OCI-LY7 (cell line): ENCODE results near the gene TPSD1. TPM values are rescaled to one million over a fixed set of nuclear protein-coding genes. Genes with fewer than 3 reads are reported as not detected.

Experiments
- BruUV-seq: library from RNA; stranded (reverse); fragments of 400-500 nt; replicated peaks from 2 replicates; lab custom pipeline; 2021; lab: Mats Ljungman, UMichigan
- CTCF ChIA-PET: fragments of 300-600 bp; sonication (Branson Sonifier 250); formaldehyde crosslinking; loops from one replicate; lab custom pipeline; 2022; ENCODE audit warnings: antibody characterized with exemption; ENCODE audit not compliant: unreplicated experiment; lab: Charles Lee
- POLR2A ChIA-PET: fragments of 300-600 bp; sonication (Branson Sonifier 250); formaldehyde crosslinking; loops from one replicate; lab custom pipeline; 2022; ENCODE audit warnings: antibody characterized with exemption; lab: Charles Lee
- DNase-seq: peaks from one replicate; pipeline ENCODE4 v3.0.0-alpha.2; 2015; ENCODE audit warnings: low spot score
- H2AFZ ChIP-seq: fragments of 200-600 bp; sonication (generic), shearing (Covaris generic); 2 replicates; pipeline ENCODE4 v1.6.1; 2014; ENCODE audit warnings: mild to moderate bottlenecking, antibody characterized with exemption, low read length, moderate library complexity
- H3K27ac ChIP-seq: fragments of 200-600 bp; sonication (generic); 2 replicates; pipeline ENCODE4 v1.5.1; 2014; ENCODE audit warnings: mixed run types, low read depth, mild to moderate bottlenecking, moderate library complexity, low read length, inconsistent platforms; ENCODE audit not compliant: poor library complexity, severe bottlenecking
- H3K36me3 ChIP-seq: fragments of 200-600 bp; sonication (generic); 2 replicates; pipeline ENCODE4 v1.6.1; 2014; ENCODE audit warnings: mild to moderate bottlenecking, antibody characterized with exemption, low read length, moderate library complexity, mixed read lengths; ENCODE audit not compliant: insufficient read depth
- H3K4me1 ChIP-seq: fragments of 200-600 bp; sonication (generic); 2 replicates; pipeline ENCODE4 v1.5.1; 2014; ENCODE audit warnings: mild to moderate bottlenecking, low read length; ENCODE audit not compliant: insufficient read depth, poor library complexity, severe bottlenecking
- H3K4me2 ChIP-seq: fragments of 200-600 bp; sonication (generic); 2 replicates; pipeline ENCODE4 v1.6.1; 2014; ENCODE audit warnings: mild to moderate bottlenecking, low read length
- H3K4me3 ChIP-seq: fragments of 200-600 bp; sonication (generic); 2 replicates; pipeline ENCODE4 v1.5.1; 2014; ENCODE audit warnings: mild to moderate bottlenecking, low read depth, low read length; ENCODE audit not compliant: poor library complexity, severe bottlenecking
- H3K79me2 ChIP-seq: fragments of 200-600 bp; sonication (generic); 2 replicates; pipeline ENCODE4 v1.6.1; 2016; ENCODE audit warnings: low read depth, mild to moderate bottlenecking, low read length, moderate library complexity, mixed read lengths; ENCODE audit not compliant: insufficient read depth
- H3K9me2 ChIP-seq: fragments of 200-600 bp; sonication (generic); 2 replicates; pipeline ENCODE4 v1.6.1; 2016; ENCODE audit warnings: mild to moderate bottlenecking, low read length, mixed read lengths; ENCODE audit not compliant: insufficient read depth
- H3K9me3 ChIP-seq: fragments of 200-600 bp; sonication (generic); 2 replicates; pipeline ENCODE4 v1.6.1; 2014; ENCODE audit warnings: mild to moderate bottlenecking, mixed run types, low read length, mixed read lengths
- H4K20me1 ChIP-seq: fragments of 200-600 bp; sonication (generic); 2 replicates; pipeline ENCODE4 v1.6.1; 2014; ENCODE audit warnings: mild to moderate bottlenecking, antibody characterized with exemption, low read length, moderate library complexity, mixed read lengths; ENCODE audit not compliant: insufficient read depth
- EZH2phosphoT487 ChIP-seq: fragments of 200-600 bp; sonication (generic); IDR thresholded peaks from 2 replicates; pipeline ENCODE4 v1.6.1; 2018; ENCODE audit warnings: low read depth, borderline replicate concordance, mild to moderate bottlenecking, mixed run types, antibody characterized with exemption, low read length, moderate library complexity, mixed read lengths
- intact Hi-C: fragments of 100-400 bp; cut with micrococcal nuclease; formaldehyde crosslinking; loops from one replicate; pipeline ENCODE4 v1.10.0; 2022; ENCODE audit not compliant: unreplicated experiment
- total RNA-seq, 2 experiments: library from RNA; depleted of rRNA in 1 of 2; stranded (reverse); fragments of >200 nt in 1 of 2; shearing (Covaris generic) in 1 of 2; gene quantifications; 2 replicates each; pipeline ENCODE4 v1.2.3, GENCODE V29; 2014 to 2022
- TF ChIP-seq, protein P1 (sequence below): fragments of 200-600 bp; sonication (generic); conservative IDR thresholded peaks from 2 replicates; pipeline ENCODE4 v1.5.1; 2014; ENCODE audit warnings: mild to moderate bottlenecking, antibody characterized with exemption, low read length, moderate library complexity, mixed read lengths

TPSD1 gene
- total RNA-seq, 2 experiments from 2014 or later, result not detected

DNA sequence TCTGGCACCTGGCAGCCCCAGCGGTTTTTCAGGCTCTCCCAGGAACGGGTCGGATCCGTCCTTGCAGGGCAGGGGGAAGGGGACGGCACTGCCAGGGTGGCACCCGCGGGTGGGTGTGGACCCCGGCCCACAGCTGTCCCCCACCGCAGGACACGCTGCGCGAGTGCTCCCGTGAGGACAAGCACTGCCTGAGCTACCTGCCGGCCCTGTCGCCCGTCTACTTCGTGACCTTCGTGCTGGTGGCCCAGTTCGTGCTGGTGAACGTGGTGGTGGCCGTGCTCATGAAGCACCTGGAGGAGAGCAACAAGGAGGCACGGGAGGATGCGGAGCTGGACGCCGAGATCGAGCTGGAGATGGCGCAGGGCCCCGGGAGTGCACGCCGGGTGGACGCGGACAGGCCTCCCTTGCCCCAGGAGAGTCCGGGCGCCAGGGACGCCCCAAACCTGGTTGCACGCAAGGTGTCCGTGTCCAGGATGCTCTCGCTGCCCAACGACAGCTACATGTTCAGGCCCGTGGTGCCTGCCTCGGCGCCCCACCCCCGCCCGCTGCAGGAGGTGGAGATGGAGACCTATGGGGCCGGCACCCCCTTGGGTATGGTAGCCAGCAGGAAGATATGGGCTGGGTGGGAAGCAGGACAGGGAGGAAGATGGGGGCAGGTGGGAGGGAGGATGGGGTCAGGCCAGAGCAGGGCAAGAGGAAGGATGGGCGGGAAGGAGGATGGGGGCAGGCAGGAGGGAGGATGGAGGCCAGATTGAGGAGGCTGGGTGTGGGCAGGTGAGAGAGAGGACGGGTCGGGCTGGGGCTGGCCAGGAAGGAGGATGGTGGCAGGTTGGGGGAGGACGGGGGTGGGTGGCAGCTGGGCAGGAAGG, 37.6 kb upstream of the TPSD1 start:
- ChIA-PET CTCF (no interaction called here), POLR2A (no interaction called here)
- H3K4me3 ChIP-seq, result no peak overlapping the region
- H4K20me1 ChIP-seq, result no peaks in the 10 kb centered on the region
- H3K79me2 ChIP-seq, result no peaks in the 10 kb centered on the region
- DNase-seq, result no peak
- H3K4me2 ChIP-seq, result no peak overlapping the region
- no peaks in the 10 kb centered on the region for H3K4me1 ChIP-seq
- BruUV-seq, result no TSS peak
- H3K36me3 ChIP-seq, result no peaks in the 10 kb centered on the region
- TF ChIP-seq, protein P1, sequence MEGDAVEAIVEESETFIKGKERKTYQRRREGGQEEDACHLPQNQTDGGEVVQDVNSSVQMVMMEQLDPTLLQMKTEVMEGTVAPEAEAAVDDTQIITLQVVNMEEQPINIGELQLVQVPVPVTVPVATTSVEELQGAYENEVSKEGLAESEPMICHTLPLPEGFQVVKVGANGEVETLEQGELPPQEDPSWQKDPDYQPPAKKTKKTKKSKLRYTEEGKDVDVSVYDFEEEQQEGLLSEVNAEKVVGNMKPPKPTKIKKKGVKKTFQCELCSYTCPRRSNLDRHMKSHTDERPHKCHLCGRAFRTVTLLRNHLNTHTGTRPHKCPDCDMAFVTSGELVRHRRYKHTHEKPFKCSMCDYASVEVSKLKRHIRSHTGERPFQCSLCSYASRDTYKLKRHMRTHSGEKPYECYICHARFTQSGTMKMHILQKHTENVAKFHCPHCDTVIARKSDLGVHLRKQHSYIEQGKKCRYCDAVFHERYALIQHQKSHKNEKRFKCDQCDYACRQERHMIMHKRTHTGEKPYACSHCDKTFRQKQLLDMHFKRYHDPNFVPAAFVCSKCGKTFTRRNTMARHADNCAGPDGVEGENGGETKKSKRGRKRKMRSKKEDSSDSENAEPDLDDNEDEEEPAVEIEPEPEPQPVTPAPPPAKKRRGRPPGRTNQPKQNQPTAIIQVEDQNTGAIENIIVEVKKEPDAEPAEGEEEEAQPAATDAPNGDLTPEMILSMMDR, result no peak
- no peak for TF ChIP-seq EZH2phosphoT487
- H2AFZ ChIP-seq, result no peak overlapping the region
- no peaks in the 10 kb centered on the region for H3K9me2 ChIP-seq
- intact Hi-C loops, result no loop called here
- H3K27ac ChIP-seq, result no peak overlapping the region
- H3K9me3 ChIP-seq, result no peaks in the 10 kb centered on the region

DNA sequence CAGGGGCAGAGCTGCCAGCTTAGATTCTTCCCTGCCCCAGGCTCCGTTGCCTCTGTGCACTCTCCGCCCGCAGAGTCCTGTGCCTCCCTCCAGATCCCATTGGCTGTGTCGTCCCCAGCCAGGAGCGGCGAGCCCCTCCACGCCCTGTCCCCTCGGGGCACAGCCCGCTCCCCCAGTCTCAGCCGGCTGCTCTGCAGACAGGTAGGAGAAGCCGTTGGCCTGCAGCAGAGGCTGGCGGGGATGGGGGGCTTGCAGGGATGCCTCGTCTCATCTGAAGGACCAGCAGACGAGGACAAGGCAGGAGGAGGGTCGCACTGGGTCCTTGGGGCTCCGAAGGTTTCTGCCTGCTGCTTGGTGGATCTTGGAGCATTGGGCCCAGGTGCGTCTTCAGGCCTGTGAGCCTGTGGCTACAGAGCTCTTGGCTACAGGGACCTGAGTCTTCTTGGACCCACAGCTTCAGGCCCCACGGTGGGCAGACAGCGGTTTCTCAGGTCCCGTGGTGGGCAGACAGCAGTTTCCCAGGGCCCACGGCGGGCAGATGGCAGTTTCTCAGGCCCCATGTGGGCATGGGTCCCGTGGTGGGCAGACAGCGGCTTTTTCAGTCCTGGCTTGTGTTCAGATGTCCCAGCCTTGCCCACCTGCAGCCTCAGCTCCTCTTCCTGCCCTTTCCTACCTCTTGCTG, 36.8 kb upstream of the TPSD1 start:
- Histone ChIP-seq H3K27ac (no peak overlapping the region), H2AFZ (no peak overlapping the region), H4K20me1 (no peaks in the 10 kb centered on the region), H3K79me2 (no peaks in the 10 kb centered on the region), H3K9me3 (no peaks in the 10 kb centered on the region), H3K4me1 (no peaks in the 10 kb centered on the region), H3K4me2 (no peak overlapping the region), H3K9me2 (no peaks in the 10 kb centered on the region), H3K4me3 (no peak overlapping the region), H3K36me3 (no peaks in the 10 kb centered on the region)
- intact Hi-C loops, result no loop called here
- no peak for TF ChIP-seq EZH2phosphoT487
- TF ChIP-seq, protein P1, result no peak
- POLR2A ChIA-PET, result no interaction called here
- BruUV-seq, result no TSS peak
- CTCF ChIA-PET, result no interaction called here
- no peak for DNase-seq
